ENCODE data around the gene BOC.

BOC gene

GRCh38 chr3:113271189-113271588 is 59.8 kb downstream of the BOC start:
- no peak for DNase-seq

DNA sequence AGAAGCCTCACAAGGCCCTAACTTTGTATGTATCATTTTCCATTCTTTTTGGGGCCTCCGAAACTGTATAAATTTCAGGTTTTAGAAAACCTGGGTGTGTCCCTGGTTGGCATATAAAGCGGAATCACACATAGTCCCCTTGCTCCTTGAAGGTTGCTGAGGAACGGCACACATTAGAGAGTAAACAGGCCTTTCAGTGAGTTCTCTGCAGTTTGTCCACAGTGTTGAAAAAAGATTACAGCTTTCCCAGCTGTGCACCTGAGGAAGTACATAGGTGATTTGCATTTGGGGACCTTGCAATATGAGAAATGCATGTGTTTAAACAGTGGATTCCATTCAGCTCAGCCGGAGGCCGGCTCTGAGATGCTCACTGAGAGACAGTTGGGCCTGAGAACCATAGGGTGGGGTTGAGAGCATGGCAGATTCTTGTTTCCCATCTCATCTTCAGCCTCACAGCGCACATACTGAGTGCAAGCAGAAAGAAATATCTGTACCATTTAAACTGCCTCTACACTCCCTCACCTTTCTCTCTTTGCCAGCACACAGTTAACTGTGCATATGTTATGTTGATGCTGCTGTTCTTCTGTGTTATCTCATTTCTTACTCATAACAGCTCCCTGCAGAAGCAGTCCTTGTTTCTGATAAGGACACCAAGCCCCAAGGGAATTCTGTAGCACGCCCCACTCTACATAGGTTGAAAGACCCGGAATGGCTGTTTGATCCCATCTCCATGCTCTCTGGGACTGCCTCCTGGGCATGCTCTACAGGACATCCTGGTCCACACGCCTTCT is 60.4 kb downstream of the BOC start:
- no peak for DNase-seq

- no peak for DNase-seq
Measured at GRCh38 chr3:113272385-113272779, 61.0 kb downstream of the BOC start.

DNA sequence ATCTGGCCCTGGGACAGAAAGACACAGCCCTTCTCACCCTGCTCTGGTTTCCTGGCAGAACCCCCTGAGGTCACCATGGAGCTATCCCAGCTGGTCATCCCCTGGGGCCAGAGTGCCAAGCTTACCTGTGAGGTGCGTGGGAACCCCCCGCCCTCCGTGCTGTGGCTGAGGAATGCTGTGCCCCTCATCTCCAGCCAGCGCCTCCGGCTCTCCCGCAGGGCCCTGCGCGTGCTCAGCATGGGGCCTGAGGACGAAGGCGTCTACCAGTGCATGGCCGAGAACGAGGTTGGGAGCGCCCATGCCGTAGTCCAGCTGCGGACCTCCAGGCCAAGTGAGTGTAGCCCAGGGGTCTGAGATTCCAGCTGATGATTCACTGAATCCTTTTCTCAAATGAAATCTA is 61.7 kb downstream of the BOC start:
- no peak for DNase-seq

DNA sequence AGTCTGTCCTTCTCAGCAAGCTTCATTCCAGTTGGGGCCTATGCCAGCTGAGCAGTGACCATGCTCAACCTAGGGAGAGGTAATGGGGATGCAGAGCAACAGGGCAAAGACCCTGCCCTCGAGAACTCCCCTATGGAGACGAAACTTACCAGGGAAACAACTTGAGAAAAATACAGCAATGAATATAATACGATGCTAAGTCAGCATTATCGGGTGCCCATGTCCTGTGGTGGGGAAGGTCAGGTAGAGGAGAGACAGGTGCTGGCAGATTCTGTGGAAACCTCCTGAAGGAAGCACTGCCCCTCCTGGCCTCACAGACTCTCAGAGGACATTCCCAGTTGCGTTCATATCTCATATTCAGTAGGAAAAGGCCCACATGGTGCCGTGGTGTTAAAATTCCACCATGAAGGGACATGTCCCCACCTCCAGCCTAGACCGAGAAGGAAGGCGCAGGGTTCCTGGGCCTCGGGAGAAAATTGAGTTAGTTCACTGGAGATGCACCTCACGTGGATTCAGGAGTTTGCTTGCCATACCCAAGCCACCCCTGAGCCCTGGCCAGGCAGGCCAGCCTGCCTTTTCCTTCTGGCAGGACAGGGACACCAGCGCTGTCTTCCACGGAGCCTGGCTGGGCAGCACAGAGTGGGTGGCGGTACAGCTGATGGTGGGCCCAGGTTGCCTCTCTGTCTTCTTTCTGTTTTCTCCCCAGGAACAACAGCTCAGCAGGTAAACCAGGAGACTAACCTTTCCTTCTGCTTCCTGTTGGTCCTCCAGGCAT is 62.4 kb downstream of the BOC start:
- DNase-seq = no peak

GRCh38 chr3:113274425-113275257 is 63.3 kb downstream of the BOC start:
- DNase-seq = no peak

GRCh38 chr3:113275258-113275556 is 63.9 kb downstream of the BOC start:
- no peak for DNase-seq

- no peak for DNase-seq
Measured at GRCh38 chr3:113275583-113275928, 64.2 kb downstream of the BOC start.

DNA sequence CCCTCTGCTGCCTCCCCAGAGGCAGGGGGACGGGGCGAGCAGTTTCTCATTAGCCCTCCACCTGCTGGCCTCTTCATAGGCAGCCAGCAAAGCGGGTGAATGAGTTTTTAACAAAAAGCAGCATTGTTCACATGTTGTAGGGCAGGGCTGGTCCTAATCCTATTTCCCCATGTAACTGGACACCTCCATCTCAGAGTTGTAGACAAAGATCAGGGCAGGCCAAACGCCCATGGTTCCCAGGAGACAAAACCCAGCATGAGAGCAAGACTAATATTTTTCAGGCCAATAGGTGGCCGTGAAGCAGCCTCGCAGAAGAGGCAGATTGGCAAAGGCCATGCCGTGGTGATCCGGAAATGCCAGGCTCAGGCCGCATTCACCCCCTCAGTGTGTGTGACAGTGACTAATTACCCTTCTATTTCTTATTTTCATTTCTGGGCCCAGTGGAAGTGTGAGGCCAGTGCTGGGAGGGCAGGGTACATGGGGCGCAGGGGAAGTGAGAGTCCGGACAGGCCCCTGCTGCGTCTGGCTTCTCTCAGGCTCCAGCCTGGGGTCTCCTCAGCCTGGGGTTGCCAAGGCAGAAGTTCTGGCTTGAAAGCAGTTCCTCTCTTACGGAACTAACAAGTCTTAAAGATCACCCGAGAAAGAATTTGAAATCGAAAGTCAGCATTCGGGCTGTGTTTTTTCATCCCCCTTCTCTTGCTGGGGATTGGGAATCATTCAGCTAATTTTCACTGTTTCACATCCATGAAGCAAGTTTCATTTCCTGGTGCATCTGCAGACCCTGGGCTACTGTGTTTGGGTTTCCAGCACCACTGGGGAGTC is 64.8 kb downstream of the BOC start:
- DNase-seq = no peak

DNA sequence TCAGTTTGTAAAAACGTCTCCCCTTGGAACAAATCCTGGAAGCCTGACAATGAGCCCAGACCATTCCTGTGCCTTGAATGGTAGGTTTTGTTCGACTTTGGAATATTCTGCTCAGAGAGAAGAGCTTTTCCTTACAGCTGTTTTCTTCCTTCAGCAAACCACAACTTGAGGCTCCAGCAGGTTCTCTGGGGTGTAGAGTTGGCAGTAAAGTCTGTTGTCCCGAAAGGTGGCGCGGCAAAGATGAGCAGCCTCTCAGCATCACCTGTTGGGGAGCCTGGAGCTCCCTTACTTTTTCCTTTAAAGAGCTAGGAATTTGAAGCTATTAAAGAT is 65.4 kb downstream of the BOC start:
- no peak for DNase-seq

DNA sequence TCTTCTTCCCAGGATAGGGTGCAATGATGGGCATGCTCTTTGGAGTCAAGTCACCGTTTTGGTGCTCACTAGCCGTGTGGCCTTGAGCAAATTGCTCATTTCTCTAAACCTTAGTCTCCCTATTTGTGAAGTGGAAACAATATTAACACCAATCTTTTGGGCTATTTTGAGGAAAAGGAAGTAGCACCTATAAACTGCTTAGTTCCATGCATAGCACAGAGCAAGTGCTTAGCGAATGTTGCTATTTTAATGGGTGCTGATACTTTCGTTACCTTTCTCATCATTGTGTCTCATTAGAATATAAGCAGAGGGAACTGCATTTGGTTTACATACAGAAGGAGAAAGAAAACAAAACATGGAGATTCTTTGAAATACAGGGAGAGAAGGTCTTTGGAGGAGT is 66.1 kb downstream of the BOC start:
- no peak for DNase-seq

DNA sequence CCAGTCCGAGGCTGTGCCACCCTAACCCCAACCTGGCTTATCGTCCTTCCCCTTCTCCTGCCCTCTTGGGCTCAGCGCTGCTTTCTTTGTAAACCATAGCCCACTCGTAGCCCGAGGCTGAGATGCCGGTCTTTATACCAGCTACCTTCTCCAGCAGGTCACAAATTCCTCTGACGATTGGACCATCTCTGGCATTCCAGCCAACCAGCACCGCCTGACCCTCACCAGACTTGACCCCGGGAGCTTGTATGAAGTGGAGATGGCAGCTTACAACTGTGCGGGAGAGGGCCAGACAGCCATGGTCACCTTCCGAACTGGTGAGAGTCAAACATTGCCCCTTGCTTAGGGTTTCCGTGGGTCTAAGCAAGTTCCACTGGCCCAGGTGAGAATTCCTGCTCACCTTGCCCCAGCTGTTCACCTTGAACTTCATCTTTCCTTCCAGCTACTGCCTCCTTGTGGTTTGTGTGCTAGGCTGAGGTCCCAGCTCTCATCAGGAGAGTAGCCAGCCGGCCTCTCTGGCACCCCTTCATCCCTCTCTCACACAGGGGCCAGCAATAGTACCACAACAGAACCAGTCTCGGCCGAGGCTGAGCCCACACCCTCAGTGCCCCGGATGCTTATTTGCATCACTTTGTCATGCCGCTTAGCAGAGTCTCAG is 66.7 kb downstream of the BOC start:
- DNase-seq = no peak

GRCh38 chr3:113278599-113278955 is 67.2 kb downstream of the BOC start:
- DNase-seq = no peak

GRCh38 chr3:113279686-113280085 is 68.3 kb downstream of the BOC start:
- no peak for DNase-seq

DNA sequence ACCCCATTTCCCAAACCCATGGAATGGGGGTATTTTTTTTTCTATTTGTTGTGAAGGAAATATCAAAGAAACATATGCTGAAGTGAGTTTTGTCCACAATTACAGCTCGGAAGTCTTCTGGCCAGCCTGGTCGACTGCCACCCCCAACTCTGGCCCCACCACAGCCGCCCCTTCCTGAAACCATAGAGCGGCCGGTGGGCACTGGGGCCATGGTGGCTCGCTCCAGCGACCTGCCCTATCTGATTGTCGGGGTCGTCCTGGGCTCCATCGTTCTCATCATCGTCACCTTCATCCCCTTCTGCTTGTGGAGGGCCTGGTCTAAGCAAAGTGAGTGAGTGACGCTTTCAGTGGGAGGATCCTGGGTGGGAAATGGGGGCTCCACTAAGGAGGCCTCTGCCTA is 71.9 kb downstream of the BOC start:
- DNase-seq = no peak

- DNase-seq = no peak
Measured at GRCh38 chr3:113284453-113285050, 73.2 kb downstream of the BOC start.

GRCh38 chr3:113285226-113285625 is 73.9 kb downstream of the BOC start:
- DNase-seq = no peak

DNA sequence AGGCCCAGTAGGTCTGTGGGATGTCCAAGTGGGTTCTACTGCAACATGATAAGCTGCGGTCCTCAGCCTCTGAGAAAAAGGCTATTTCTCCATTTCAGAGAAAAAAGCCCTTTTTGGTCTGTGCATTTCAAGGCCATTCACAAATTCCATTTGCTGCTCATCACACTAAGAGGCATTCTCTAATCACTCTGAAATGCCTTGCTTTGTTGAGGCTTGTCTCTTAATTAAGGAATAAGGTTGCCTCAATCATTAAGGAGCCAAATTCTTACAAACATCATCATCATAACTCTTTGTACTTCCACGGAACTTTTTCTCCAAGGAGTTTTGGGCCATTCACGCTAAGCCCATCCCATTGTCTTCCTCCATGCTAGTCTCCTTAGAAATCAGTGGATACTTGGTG is 74.4 kb downstream of the BOC start:
- DNase-seq = no peak

GRCh38 chr3:113286524-113286923 is 75.2 kb downstream of the BOC start:
- no peak for DNase-seq

GRCh38 chr3:113287111-113287802 is 75.9 kb downstream of the BOC start:
- no peak for DNase-seq

- DNase-seq = peak; percentile 47
Measured at GRCh38 chr3:113287803-113288648, 76.7 kb downstream of the BOC start.
